GM18519 (cell line): ENCODE results near the gene NR2E3.
"Not testable (repeated sequence)": the region's sequence is repeated elsewhere in the genome, so short reads cannot be mapped to it uniquely, and the experiment has no call there.

Experiments
- ATAC-seq: cut with Tn5 transposase; IDR thresholded peaks from one replicate; pipeline ENCODE4 v1.9.1; 2021; ENCODE audit warnings: mild to moderate bottlenecking, moderate library complexity; ENCODE audit not compliant: unreplicated experiment, low FRiP score

Gene NR2E3

DNA sequence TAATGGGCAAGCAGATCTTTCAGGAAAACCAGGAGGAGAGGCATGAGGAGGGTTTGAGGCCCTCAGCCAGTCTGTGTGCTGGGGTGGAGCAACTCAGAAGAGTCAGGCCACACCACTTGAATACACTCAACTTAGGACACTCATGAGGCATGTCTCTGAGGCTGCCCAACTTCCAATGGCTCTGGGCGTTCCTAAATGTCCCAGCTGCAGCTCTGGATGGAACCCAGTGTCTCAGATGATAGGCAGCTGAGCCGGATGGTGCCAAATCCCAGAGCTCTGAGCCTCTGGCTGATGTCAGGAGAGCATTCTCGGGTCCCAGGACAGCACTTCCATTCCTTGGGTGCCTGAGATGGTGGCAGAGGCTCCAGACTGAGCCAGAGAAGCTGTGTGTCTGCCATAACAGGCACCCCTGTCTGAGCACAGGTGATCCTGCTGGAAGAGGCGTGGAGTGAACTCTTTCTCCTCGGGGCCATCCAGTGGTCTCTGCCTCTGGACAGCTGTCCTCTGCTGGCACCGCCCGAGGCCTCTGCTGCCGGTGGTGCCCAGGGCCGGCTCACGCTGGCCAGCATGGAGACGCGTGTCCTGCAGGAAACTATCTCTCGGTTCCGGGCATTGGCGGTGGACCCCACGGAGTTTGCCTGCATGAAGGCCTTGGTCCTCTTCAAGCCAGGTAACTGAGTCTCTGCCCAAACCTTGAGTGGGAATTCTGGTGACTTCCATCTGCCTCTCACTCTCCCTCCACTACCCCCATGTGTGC is 2.8 kb downstream of the NR2E3 start:
- no peak for ATAC-seq

DNA sequence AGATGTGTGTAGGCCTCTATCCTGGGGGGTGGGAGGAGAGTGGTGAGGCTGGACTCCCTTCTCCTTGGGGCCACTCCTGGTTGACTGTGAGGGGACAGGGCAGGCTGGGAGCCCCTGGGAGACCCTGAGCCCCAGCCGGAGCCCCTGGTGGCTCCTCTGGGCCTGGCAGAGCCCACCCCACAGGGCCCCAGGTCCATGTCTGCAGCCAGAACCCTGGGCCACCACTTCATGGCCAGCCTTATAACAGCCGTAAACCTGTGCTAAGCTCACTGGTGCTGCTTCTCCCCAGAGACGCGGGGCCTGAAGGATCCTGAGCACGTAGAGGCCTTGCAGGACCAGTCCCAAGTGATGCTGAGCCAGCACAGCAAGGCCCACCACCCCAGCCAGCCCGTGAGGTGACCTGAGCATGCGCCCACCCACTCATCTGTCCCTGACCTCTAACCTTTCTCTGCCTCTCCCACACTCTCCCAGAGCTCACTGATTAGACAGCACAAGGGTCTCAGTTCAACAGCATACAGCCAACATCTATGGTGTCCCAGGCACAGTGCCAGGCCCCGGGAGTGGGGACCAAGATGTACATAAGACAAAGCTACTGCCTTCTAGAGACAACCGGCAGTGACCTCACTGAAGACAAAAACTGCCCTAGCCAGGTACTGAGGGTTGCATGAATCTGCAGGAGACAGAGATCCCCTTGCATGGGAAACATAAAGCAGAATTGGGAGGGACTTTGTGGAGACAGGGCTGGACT is 3.5 kb downstream of the NR2E3 start:
- no peak for ATAC-seq

DNA sequence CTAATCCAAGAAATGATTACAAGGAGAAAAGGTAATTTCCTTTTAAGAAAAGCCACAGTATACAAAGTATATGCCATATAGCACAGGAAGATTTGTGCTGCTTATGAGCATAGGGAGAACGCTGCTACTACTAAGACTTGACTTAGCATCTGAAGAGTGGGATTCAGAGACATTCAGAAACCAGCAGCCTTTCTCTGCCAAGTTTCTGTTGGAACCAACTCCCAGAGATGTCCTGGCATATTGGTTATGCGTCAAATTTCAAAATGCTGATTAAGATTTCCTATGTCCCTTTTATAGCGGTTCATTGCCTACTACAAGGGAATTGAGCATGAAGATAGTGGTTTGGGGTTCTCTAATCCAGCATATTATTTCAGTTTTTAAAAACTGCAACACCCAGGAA is 4.9 kb downstream of the NR2E3 start:
- ATAC-seq: no peak

DNA sequence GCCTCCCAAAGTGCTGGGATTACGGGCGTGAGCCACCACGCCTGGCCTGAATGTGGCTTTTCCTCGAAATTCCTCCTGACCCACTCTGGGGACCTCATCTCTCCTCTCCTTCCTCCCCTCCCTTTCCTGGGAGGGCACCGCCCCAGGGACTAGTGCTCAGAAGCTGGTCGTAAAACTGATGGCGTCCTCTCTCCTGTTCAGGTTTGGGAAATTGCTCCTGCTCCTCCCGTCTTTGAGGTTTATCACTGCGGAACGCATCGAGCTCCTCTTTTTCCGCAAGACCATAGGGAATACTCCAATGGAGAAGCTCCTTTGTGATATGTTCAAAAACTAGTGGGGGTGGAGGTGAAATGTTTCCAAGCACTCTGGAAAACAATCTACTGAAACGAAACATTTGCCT is 7.0 kb downstream of the NR2E3 start:
- no peak for ATAC-seq

DNA sequence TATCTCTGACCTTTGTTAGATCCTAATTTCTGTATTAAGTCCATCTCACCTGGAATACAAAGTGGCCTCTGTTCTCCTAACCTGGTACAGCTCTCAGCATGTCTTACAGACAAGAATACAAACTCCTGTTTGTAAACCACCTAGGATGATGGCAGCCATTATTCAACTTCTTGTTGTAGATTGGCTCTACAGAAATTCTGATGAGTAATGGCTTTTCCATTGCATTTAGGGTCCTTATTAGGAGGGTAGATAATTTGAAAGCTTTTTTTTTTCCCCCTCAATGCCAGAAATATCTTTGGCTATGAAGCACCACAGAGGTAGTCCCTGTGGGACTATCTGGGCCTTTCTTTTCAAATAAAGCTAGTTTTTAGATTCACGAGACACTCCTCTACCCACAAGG is 9.8 kb downstream of the NR2E3 start:
- ATAC-seq: no peak

DNA sequence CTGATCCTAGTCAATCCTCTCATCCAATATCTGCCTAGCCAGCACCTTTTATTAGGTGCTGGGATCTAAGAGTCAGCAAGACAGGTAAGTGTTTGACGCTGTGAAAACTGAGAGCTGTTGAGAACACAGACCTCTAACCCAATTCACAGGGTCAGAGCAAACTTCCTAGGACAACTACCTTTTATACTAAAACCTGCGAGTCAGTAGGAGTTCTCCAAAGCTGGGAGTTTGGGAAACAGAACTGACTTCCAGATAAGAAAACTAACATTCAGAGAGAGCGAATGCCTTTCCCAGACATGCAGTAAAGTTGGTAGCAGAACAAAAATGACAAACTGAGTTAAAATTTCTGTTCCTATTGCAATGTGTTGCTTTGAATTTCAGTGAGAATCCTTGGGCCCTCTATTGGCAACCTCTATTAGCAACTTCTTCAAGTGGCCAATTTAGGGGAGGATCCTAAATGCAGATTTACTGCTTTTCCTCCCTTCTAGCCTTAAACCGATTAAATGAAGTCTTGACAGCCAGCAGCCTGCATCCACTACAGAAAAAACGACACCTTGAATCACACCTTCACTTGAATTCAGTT is 11.3 kb downstream of the NR2E3 start:
- no peak for ATAC-seq

DNA sequence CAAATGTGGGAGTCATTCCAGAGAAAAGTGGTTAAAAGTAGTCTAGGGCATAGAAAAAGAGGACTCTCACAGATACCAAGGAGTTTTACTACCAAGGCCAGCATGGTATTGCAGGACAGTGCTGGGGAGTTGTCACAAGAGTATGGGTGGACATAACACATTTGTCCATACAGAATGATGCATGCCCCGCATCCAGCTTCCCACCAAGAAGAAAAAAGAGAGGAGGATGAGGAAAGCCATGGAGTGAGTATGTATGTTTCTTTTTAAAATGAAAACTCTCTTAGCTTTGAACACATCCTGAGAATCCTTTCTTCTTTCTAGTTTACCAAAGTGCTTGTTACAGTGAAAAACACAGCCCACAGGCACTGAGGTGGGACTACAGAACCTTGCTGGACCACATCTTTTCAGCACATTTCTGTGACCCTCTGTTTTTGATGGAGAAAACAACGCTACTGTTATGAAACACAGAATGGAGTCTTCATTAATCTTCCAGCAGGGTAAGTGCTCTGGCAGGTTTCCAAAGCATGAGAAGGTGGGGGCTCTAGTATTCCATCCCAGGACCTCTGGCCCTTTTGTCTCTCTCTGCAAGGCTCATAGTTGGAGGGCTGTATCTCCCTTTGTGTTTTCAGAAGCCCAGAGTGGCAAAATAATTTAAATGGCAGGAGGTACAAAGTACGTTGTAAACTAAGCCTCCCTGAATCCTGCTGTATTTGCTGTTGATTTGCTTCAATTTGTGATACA is 12.7 kb downstream of the NR2E3 start:
- ATAC-seq: no peak

DNA sequence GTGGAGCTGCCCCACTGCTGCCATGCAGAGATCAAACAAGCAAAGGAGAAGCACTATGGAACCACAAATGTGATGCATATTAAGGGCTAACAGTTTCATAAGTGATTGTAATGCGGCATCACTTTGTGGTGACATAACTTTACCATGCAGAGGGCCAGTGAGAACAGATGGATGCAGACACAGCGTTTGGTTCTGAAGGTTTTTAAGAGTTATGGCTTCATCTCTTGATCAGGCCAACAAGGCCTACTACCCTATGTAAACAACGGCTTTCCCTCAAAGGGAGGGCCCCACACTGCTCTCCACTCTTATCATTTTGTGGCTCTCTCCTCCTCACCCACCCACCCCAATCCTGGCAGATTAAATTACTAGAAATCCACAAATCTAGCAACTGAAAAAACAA is 13.4 kb downstream of the NR2E3 start:
- no peak for ATAC-seq

DNA sequence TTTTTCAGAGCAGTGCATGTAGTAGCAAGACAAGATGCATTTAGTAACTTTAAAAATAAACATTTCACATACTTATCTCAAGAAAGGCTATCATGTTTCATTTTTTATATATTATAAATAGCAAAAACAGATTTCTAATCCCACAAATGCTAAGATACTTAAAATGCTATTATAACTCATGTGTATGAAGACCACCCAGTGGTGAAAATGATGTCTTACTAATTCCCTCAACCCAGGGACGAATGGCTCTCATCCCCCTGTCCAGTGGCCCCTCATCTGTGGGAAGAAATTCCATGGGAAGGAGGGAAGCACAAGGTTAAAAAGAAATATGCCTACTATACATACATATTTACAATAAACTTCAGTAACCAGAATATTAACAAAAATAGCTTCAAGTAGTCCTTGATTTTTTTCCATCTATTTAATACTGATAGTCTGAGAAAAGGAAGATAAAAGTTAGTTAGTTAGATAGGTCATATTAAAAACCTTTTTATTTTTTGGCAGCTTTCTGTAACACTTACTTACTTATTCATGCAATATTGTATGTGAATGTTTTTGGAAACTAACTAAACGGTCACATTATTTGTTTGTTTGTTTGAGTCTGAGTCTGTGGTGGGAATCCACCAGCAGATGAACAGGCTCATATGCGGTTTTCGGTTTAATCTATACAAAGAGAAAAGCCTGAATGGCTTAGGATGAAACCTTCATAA is 14.8 kb downstream of the NR2E3 start:
- no peak for ATAC-seq

DNA sequence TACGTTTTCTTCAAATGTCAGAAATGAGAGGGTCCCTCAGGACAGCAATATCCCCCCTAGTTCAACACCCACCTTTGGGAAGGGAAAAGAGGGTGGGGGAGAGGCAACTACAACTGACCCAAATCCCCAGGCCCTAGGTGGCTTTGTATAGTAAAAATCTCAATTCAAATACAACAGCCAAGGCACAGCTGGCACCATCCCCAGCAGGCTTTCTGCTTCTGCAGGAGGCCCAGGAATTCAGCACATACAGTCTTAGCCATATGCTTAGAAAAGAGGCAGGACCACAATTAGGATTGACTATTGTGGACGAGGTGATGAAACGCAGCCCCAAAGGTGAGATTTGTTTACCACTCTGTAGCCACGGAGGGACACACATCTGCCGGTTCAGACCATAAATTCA is 15.8 kb downstream of the NR2E3 start:
- ATAC-seq: no peak

DNA sequence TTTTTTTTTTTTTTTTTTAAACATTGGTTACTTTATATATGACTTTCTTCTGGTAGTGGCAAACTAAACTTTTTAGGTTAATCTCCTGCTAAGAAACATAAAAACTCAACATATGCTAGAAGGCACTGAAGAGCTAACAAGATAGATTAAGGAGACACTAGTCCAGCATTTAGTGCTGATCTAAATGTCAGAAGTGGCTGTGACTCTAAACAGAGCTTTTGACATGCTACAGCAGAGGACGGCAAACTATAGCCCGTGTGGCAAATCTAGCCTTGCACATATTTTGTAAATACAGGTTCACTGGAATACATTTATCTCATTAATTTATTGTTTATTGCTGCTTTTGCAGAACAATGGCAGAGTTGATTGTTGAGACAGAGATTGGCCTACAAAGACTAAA is 20.6 kb downstream of the NR2E3 start:
- no peak for ATAC-seq

DNA sequence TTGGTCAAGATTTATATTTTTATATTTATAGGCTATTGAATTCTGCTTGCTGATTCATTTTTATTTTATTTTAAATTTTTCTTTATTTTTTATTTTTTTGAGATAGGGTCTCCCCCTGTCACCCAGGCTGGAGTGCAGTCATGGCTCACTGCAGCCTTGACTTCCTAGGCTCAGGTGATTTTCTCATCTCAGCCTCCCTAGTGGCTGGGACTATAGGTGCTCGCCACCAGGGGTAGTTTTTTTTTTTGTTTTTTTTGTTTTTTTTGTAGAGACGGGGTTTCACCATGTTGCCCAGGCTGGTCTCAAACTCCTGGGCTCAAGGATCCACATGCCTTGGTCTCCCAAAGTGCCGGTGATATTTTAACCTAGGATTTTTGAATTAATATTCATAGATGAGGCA is 31.2 kb downstream of the NR2E3 start:
- no peak for ATAC-seq

DNA sequence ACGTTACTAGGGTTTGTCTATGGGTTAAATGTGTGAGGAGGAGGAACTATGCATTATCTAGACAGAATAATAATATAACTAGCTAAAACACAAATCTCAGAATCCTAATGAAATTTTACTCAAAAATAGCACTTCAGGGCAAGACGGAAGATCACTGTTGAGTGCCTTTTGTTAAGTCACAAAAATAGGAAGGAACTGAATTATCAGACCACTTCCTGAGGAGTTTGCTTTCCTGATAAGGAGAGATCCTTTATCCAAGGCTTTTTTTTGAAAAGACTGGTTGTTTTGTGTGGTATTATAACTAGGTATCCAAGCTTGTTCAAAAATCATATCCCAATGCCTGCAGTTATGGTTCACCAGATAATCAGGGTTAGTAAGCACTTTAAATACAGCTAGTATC is 34.6 kb downstream of the NR2E3 start:
- no peak for ATAC-seq

DNA sequence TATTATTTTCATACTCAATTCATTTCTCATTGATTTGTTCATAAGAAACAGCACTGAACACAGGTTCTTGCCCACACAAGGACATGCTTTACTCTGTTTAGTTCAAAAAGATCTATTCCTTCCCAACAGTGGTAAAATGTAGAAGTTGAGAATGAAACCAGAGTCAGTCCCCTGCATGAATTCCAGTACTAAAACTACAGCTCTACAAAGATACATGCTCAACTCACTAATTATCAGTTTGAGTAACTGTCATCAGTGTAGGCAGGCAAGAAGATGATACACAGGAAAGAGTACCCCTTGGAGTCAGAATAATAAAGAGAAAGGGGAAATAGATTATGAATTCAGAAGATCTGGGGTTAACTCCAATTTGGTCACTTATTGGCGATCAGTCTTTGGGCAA is 43.2 kb downstream of the NR2E3 start:
- no peak for ATAC-seq

DNA sequence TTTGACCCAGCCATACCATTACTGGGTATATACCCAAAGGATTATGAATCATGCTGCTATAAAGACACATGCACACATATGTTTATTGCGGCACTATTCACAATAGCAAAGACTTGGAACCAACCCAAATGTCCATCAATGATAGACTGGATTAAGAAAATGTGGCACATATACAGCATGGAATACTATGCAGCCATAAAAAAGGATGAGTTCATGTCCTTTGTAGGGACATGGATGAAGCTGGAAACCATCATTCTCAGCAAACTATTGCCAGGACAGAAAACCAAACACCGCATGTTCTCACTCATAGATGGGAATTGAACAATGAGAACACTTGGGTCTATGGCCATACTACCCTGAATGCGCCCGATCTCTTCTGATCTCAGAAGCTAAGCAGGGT is 47.9 kb downstream of the NR2E3 start:
- ATAC-seq: not testable (repeated sequence)
